ENCODE measurements around the gene AADACL3. TPM values are rescaled to one million over a fixed set of nuclear protein-coding genes. Genes with fewer than 3 reads are reported as not detected.

Gene AADACL3
- total RNA-seq, 1 experiment from 2014 or later: not detected

GRCh38 chr1:12692967-12693782 is 22.7 kb upstream of the AADACL3 start:
- Mint-ChIP-seq H3K4me3 (ENCODE audit: low read depth, unreplicated experiment) (no peak overlapping the region), H3K27ac (ENCODE audit: unreplicated experiment) (no peak overlapping the region), H3K9me3 (ENCODE audit: low read depth, unreplicated experiment) (no peaks in the 10 kb centered on the region), H3K4me1 (ENCODE audit: low read depth, unreplicated experiment) (no peaks in the 10 kb centered on the region), H3K27me3 (ENCODE audit: unreplicated experiment) (peaks cover 63% of the 10 kb centered on the region), H3K36me3 (ENCODE audit: insufficient read depth, unreplicated experiment) (no peaks in the 10 kb centered on the region)
- no TSS peak for BruUV-seq (replicated peaks)
- intact Hi-C loops (cut with micrococcal nuclease; ENCODE audit: unreplicated experiment): no loop called here
- no peak for DNase-seq
- TF ChIP-seq CTCF (IDR thresholded peaks at IDR 0.05; ENCODE audit: unreplicated experiment): no peak
- CTCF ChIA-PET: no interaction called here

- intact Hi-C loops (cut with micrococcal nuclease; ENCODE audit: unreplicated experiment): no loop called here
- no peak for DNase-seq
- Mint-ChIP-seq H3K36me3 (ENCODE audit: insufficient read depth, unreplicated experiment) (no peaks in the 10 kb centered on the region), H3K27ac (ENCODE audit: unreplicated experiment) (no peak overlapping the region), H3K27me3 (ENCODE audit: unreplicated experiment) (peaks cover 57% of the 10 kb centered on the region), H3K9me3 (ENCODE audit: low read depth, unreplicated experiment) (no peaks in the 10 kb centered on the region), H3K4me3 (ENCODE audit: low read depth, unreplicated experiment) (no peak overlapping the region), H3K4me1 (ENCODE audit: low read depth, unreplicated experiment) (no peaks in the 10 kb centered on the region)
- TF ChIP-seq CTCF (IDR thresholded peaks at IDR 0.05; ENCODE audit: unreplicated experiment): no peak
- CTCF ChIA-PET: no interaction called here
- no TSS peak for BruUV-seq (replicated peaks)
Observed at GRCh38 chr1:12696658-12697057, 19.3 kb upstream of the AADACL3 start.

GRCh38 chr1:12697397-12697796 is 18.5 kb upstream of the AADACL3 start:
- H3K36me3 Mint-ChIP-seq (ENCODE audit: insufficient read depth, unreplicated experiment): no peaks in the 10 kb centered on the region
- no peaks in the 10 kb centered on the region for H3K9me3 Mint-ChIP-seq (ENCODE audit: low read depth, unreplicated experiment)
- H3K27me3 Mint-ChIP-seq (ENCODE audit: unreplicated experiment): peaks cover 50% of the 10 kb centered on the region
- no peak overlapping the region for H3K4me3 Mint-ChIP-seq (ENCODE audit: low read depth, unreplicated experiment)
- CTCF ChIA-PET: no interaction called here
- H3K27ac Mint-ChIP-seq (ENCODE audit: unreplicated experiment): no peak overlapping the region
- intact Hi-C loops (cut with micrococcal nuclease; ENCODE audit: unreplicated experiment): no loop called here
- no peak for TF ChIP-seq CTCF (IDR thresholded peaks at IDR 0.05; ENCODE audit: unreplicated experiment)
- no peak for DNase-seq
- no TSS peak for BruUV-seq (replicated peaks)
- H3K4me1 Mint-ChIP-seq (ENCODE audit: low read depth, unreplicated experiment): no peaks in the 10 kb centered on the region

- intact Hi-C loops (cut with micrococcal nuclease; ENCODE audit: unreplicated experiment): no loop called here
- H3K4me3 Mint-ChIP-seq (ENCODE audit: low read depth, unreplicated experiment): no peak overlapping the region
- TF ChIP-seq CTCF (IDR thresholded peaks at IDR 0.05; ENCODE audit: unreplicated experiment): no peak
- peaks cover 20% of the 10 kb centered on the region for H3K27me3 Mint-ChIP-seq (ENCODE audit: unreplicated experiment)
- CTCF ChIA-PET: no interaction called here
- DNase-seq: no peak
- H3K4me1 Mint-ChIP-seq (ENCODE audit: low read depth, unreplicated experiment): no peaks in the 10 kb centered on the region
- H3K27ac Mint-ChIP-seq (ENCODE audit: unreplicated experiment): no peak overlapping the region
- H3K36me3 Mint-ChIP-seq (ENCODE audit: insufficient read depth, unreplicated experiment): no peaks in the 10 kb centered on the region
- H3K9me3 Mint-ChIP-seq (ENCODE audit: low read depth, unreplicated experiment): peaks cover 10% of the 10 kb centered on the region
- no TSS peak for BruUV-seq (replicated peaks)
Observed at GRCh38 chr1:12703821-12704451, 12.0 kb upstream of the AADACL3 start.
